DND-41 (cell line): ENCODE results near the gene HDGFL3.

Experiments
- CTCF ChIP-seq: IDR thresholded peaks from 2 replicates; pipeline ENCODE4 v1.5.1; 2012; ENCODE audit warnings: borderline replicate concordance, low read length, moderate library complexity, mild to moderate bottlenecking; ENCODE audit not compliant: poor library complexity, severe bottlenecking; ENCODE audit errors: extremely low read depth
- EZH2 ChIP-seq: IDR thresholded peaks from 3 replicates; pipeline ENCODE4 v1.6.1; 2012; ENCODE audit warnings: borderline replicate concordance, low read depth, mild to moderate bottlenecking, moderate library complexity, low read length, inconsistent platforms; ENCODE audit not compliant: severe bottlenecking

GRCh38 chr15:83192742-83193141 is 14.9 kb downstream of the HDGFL3 start:
- TF ChIP-seq EZH2, result no peak
- no peak for TF ChIP-seq CTCF
